ENCODE measurements around the gene TMC3.

Gene TMC3

GRCh38 chr15:81384891-81385720 lies 11.1 kb upstream of the TMC3 start:
- H3K4me3 ChIP-seq (ENCODE audit: low read depth, low read length) = no peak overlapping the region
- TF ChIP-seq CTCF (IDR thresholded peaks at IDR 0.05; ENCODE audit: low read depth, low read length) = no peak

GRCh38 chr15:81381720-81382119 lies 7.7 kb upstream of the TMC3 start:
- no peak for TF ChIP-seq CTCF (IDR thresholded peaks at IDR 0.05; ENCODE audit: low read depth, low read length)

GRCh38 chr15:81380668-81381067 lies 6.7 kb upstream of the TMC3 start:
- H3K4me3 ChIP-seq (ENCODE audit: low read depth, low read length) = no peak overlapping the region
- no peak for TF ChIP-seq CTCF (IDR thresholded peaks at IDR 0.05; ENCODE audit: low read depth, low read length)

More at GRCh38 chr15:81381720-81382119, 7.7 kb upstream of the TMC3 start:
- no peak overlapping the region for H3K4me3 ChIP-seq (ENCODE audit: low read depth, low read length)

- no peak for TF ChIP-seq CTCF (IDR thresholded peaks at IDR 0.05; ENCODE audit: low read depth, low read length)
- no peak overlapping the region for H3K4me3 ChIP-seq (ENCODE audit: low read depth, low read length)
Measured at GRCh38 chr15:81380203-81380602, 6.2 kb upstream of the TMC3 start.

GRCh38 chr15:81379269-81379668 lies 5.3 kb upstream of the TMC3 start:
- no peak overlapping the region for H3K4me3 ChIP-seq (ENCODE audit: low read depth, low read length)
- TF ChIP-seq CTCF (IDR thresholded peaks at IDR 0.05; ENCODE audit: low read depth, low read length) = no peak

GRCh38 chr15:81378443-81378842 lies 4.4 kb upstream of the TMC3 start:
- H3K4me3 ChIP-seq (ENCODE audit: low read depth, low read length) = no peak overlapping the region
- TF ChIP-seq CTCF (IDR thresholded peaks at IDR 0.05; ENCODE audit: low read depth, low read length) = no peak

- H3K4me3 ChIP-seq (ENCODE audit: low read depth, low read length) = no peak overlapping the region
- no peak for TF ChIP-seq CTCF (IDR thresholded peaks at IDR 0.05; ENCODE audit: low read depth, low read length)
Measured at GRCh38 chr15:81377871-81378270, 3.9 kb upstream of the TMC3 start.
